Panc1 (cell line): ENCODE measurements around the gene KLC4. TPM values are rescaled to one million over a fixed set of nuclear protein-coding genes. Genes with fewer than 3 reads are reported as not detected.

Source experiments
- ATAC-seq: fragments of 200-7000 bp; cut with Tn5 transposase; 2 replicates; pipeline ENCODE4 v1.9.1; 2020; ENCODE audit warnings: mild to moderate bottlenecking, moderate library complexity
- BruUV-seq: library from RNA; stranded (reverse); fragments of 400-500 nt; replicated peaks from 2 replicates; lab custom pipeline; 2021; lab: Mats Ljungman, UMichigan
- CTCF ChIA-PET: fragments of 300-600 bp; sonication (Branson Sonifier 250); formaldehyde crosslinking; loops from one replicate; lab custom pipeline; 2022; ENCODE audit warnings: antibody characterized with exemption; lab: Charles Lee
- POLR2A ChIA-PET: fragments of 300-600 bp; sonication (Branson Sonifier 250); formaldehyde crosslinking; loops from one replicate; lab custom pipeline; 2022; ENCODE audit warnings: antibody characterized with exemption; lab: Charles Lee
- DNase-seq: peaks from one replicate; pipeline ENCODE4 v3.0.0-alpha.2; 2010; ENCODE audit warnings: low read depth, low spot score
- H3K27ac ChIP-seq: 2 replicates; pipeline ENCODE4 v1.5.1; 2011; ENCODE audit warnings: mild to moderate bottlenecking, low read length, inconsistent platforms
- H3K27me3 ChIP-seq: fragments of 200-500 bp; sonication (Bioruptor generic); 2 replicates; pipeline ENCODE4 v1.6.0; 2014; ENCODE audit warnings: low read length, inconsistent platforms; ENCODE audit not compliant: control insufficient read depth, insufficient read depth
- H3K36me3 ChIP-seq: fragments of 200-500 bp; sonication (Bioruptor generic); 2 replicates; pipeline ENCODE4 v1.5.1; 2014; ENCODE audit warnings: inconsistent platforms, mild to moderate bottlenecking, low read length, moderate library complexity; ENCODE audit not compliant: control insufficient read depth, insufficient read depth
- H3K4me1 ChIP-seq: 2 replicates; pipeline ENCODE4 v1.5.1; 2011; ENCODE audit warnings: inconsistent platforms, mild to moderate bottlenecking, low read length, moderate library complexity; ENCODE audit not compliant: control insufficient read depth, insufficient read depth
- H3K4me3 ChIP-seq, 2 experiments: 2 replicates each; pipeline ENCODE4 v1.5.1; 2011 to 2012; ENCODE audit warnings: low read depth in 2 of 2, low read length in 2 of 2, mild to moderate bottlenecking in 2 of 2, inconsistent platforms in 1 of 2, moderate library complexity in 1 of 2
- H3K9me3 ChIP-seq: fragments of 200-500 bp; sonication (Bioruptor generic); 2 replicates; pipeline ENCODE4 v1.5.1; 2014; ENCODE audit warnings: low read depth, mild to moderate bottlenecking, inconsistent platforms, low read length, moderate library complexity; ENCODE audit not compliant: control insufficient read depth, insufficient read depth
- POLR2AphosphoS5 ChIP-seq: IDR thresholded peaks from 2 replicates; pipeline ENCODE4 v1.6.1; 2012; ENCODE audit warnings: mild to moderate bottlenecking, low read depth, low read length, moderate library complexity
- SIN3A ChIP-seq: IDR thresholded peaks from 2 replicates; pipeline ENCODE4 v1.6.1; 2012; ENCODE audit warnings: low read depth, mild to moderate bottlenecking, low read length, moderate library complexity, borderline replicate concordance; ENCODE audit not compliant: insufficient read depth
- TCF7L2 ChIP-seq: IDR thresholded peaks from 2 replicates; pipeline ENCODE4 v1.6.1; 2011; ENCODE audit warnings: mild to moderate bottlenecking, low read depth, low read length, inconsistent platforms
- in situ Hi-C: cut with HindIII; loops from 2 replicates; pipeline ENCODE4 v1.10.0; 2016; ENCODE audit warnings: low sequenced_read_pairs, low pct_unique_long_range_greater_than_20kb
- intact Hi-C: fragments of 100-400 bp; cut with micrococcal nuclease; formaldehyde crosslinking; loops from one replicate; pipeline ENCODE4 v1.10.0; 2022; ENCODE audit not compliant: unreplicated experiment
- total RNA-seq: library from RNA; stranded (reverse); gene quantifications from one replicate; pipeline ENCODE4 v1.2.1, GENCODE V29; 2021; ENCODE audit not compliant: unreplicated experiment
- TF ChIP-seq, protein P1 (sequence below), 2 experiments: IDR thresholded peaks; 2 replicates each; pipeline ENCODE4 v1.6.1; 2011 to 2012; ENCODE audit warnings: low read depth in 2 of 2, control low read depth in 1 of 2, low read length in 1 of 2, mild to moderate bottlenecking in 1 of 2, moderate library complexity in 1 of 2; ENCODE audit not compliant: insufficient read depth in 1 of 2
- TF ChIP-seq, protein P2 (sequence below): fragments of 450-650 bp; IDR thresholded peaks from 2 replicates; pipeline ENCODE4 v1.5.1; 2017; ENCODE audit warnings: mild to moderate bottlenecking

Gene KLC4
- total RNA-seq, 1 experiment from 2014 or later = 22.6 TPM

DNA sequence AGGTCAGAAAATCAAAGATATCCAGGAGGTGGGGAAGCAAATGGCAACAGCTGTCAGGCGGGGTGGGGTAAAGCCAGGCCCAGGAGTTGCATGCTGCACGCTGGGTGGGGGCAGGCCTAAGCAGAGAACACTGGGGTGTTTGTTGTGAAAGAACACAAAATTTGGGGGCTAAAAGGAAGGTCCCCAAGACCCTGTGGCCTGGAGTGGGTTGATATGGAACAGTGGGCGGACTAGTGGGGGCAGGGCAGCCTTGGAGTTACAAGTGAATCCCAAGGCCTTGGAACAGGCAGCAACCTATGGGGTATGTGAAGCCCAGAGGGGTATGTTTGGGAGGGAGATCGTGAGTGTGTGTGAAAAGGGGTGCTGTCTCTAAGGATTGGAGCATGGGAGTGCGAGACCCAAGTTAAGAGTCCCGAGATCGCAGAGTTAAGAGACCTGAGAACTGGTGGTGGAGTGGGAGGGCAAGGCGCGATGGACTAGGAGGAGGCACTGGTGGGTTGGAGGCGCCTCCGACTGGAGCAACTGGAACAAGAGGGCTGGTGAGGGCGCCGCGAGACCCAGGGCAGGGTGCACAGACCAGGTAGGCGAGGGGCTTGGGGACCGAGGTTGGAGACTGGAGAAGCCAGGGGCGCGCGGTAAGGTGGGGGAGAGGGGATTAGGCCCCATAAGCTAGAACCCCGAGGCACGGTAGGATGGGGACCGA lies 6.4 kb upstream of the KLC4 start:
- Histone ChIP-seq H3K4me1 (peaks cover 18% of the 10 kb centered on the region), H3K9me3 (no peaks in the 10 kb centered on the region), H3K36me3 (no peaks in the 10 kb centered on the region; the same call in 1 of the 2 replicates), H3K4me3 (peak overlapping the region; percentile 67 to 73), H3K27me3 (no peaks in the 10 kb centered on the region), H3K27ac (peak overlapping the region; percentile 84)
- TF ChIP-seq, protein P1, sequence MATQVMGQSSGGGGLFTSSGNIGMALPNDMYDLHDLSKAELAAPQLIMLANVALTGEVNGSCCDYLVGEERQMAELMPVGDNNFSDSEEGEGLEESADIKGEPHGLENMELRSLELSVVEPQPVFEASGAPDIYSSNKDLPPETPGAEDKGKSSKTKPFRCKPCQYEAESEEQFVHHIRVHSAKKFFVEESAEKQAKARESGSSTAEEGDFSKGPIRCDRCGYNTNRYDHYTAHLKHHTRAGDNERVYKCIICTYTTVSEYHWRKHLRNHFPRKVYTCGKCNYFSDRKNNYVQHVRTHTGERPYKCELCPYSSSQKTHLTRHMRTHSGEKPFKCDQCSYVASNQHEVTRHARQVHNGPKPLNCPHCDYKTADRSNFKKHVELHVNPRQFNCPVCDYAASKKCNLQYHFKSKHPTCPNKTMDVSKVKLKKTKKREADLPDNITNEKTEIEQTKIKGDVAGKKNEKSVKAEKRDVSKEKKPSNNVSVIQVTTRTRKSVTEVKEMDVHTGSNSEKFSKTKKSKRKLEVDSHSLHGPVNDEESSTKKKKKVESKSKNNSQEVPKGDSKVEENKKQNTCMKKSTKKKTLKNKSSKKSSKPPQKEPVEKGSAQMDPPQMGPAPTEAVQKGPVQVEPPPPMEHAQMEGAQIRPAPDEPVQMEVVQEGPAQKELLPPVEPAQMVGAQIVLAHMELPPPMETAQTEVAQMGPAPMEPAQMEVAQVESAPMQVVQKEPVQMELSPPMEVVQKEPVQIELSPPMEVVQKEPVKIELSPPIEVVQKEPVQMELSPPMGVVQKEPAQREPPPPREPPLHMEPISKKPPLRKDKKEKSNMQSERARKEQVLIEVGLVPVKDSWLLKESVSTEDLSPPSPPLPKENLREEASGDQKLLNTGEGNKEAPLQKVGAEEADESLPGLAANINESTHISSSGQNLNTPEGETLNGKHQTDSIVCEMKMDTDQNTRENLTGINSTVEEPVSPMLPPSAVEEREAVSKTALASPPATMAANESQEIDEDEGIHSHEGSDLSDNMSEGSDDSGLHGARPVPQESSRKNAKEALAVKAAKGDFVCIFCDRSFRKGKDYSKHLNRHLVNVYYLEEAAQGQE (IDR thresholded peaks at IDR 0.05; ENCODE audit: insufficient read depth in 1 of 2, low read depth in 2 of 2, low read length in 1 of 2) = no peak
- TF ChIP-seq TCF7L2 (no peak), SIN3A (no peak), POLR2AphosphoS5 (no peak)
- TF ChIP-seq, protein P2, sequence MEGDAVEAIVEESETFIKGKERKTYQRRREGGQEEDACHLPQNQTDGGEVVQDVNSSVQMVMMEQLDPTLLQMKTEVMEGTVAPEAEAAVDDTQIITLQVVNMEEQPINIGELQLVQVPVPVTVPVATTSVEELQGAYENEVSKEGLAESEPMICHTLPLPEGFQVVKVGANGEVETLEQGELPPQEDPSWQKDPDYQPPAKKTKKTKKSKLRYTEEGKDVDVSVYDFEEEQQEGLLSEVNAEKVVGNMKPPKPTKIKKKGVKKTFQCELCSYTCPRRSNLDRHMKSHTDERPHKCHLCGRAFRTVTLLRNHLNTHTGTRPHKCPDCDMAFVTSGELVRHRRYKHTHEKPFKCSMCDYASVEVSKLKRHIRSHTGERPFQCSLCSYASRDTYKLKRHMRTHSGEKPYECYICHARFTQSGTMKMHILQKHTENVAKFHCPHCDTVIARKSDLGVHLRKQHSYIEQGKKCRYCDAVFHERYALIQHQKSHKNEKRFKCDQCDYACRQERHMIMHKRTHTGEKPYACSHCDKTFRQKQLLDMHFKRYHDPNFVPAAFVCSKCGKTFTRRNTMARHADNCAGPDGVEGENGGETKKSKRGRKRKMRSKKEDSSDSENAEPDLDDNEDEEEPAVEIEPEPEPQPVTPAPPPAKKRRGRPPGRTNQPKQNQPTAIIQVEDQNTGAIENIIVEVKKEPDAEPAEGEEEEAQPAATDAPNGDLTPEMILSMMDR = no peak
- CTCF ChIA-PET = no interaction called here
- POLR2A ChIA-PET = interaction anchor here (0.5 kb wide), 1 partner anchor 20 kb away, joined by 5 read pairs; no protein-coding TSS in a partner anchor
- intact Hi-C loops = no loop called here
- no peak for DNase-seq
- peak; percentile 55 for ATAC-seq
- in situ Hi-C loops = no loop called here
- BruUV-seq = no TSS peak

DNA sequence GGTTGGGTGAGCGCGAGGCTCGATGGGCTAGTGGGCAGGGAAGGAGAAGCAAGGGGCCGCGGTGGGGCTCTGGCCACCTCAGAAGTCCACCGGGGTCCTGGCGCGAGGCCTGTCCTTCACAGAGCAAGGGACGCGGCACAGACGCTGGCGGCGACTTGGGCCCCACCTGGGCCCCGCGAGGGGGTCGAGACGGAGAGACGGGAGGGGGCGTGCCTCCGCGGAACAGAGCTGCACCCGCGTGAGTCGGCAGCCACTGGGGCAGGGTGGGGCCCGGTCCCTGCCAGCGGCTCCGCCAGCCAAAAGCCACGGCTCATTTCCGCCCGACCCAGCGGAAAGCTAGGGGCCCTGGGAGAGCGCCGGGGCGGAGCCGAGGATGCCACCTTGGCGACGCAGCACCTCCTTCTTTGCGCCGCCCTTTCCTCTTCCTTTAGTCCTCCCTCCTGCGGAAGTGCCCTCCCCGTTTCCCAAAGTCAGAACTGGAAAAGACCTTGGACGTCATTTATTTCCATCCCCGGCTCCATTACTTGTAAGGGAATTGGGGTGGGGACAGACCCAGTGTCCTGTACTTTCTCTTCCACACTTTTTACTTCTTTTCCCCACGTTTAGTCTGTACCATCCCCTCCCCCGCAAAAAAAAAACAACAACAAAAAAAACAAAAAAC lies 5.8 kb upstream of the KLC4 start, which contains the start of gene CUL7:
Gene CUL7 (minus strand): TSS at position 307 of the 661 bp plus-strand sequence. CDS start 1,063 bp downstream, outside the sequence.
- peak; percentile 98 for ATAC-seq
- H3K4me3 ChIP-seq = peak within 1 kb of the TSS; percentile 67 to 73
- BruUV-seq = no TSS peak
- no peaks in the 10 kb centered on the region for H3K27me3 ChIP-seq
- H3K27ac ChIP-seq = peak within 1 kb of the TSS; percentile 87
- TF ChIP-seq POLR2AphosphoS5 (peak; percentile 97), SIN3A (peak; percentile 87; the same call in 1 of the 2 replicates), TCF7L2 (no peak)
- TF ChIP-seq, protein P2 = no peak
- TF ChIP-seq, protein P1 (IDR thresholded peaks at IDR 0.05; ENCODE audit: insufficient read depth in 1 of 2, low read depth in 2 of 2, low read length in 1 of 2) = peak in 1 of 2 experiments; percentile 38; a peak in 1 of 4 replicates
- in situ Hi-C loops = no loop called here
- POLR2A ChIA-PET = interaction anchor here (0.5 to 0.7 kb wide), 3 partner anchors 20 to 72 kb away, joined by 3 to 6 read pairs (median 5); no protein-coding TSS in a partner anchor
- no peaks in the 10 kb centered on the region for H3K9me3 ChIP-seq
- H3K36me3 ChIP-seq = peaks cover under 1% of the 10 kb centered on the region; the same call in 1 of the 2 replicates
- H3K4me1 ChIP-seq = peaks cover 25% of the 10 kb centered on the region
- peak; percentile 66 for DNase-seq
- CTCF ChIA-PET = no interaction called here
- intact Hi-C loops = no loop called here
